Stimulated activated CD4-positive, alpha-beta T cell treated with anti-CD3 and anti-CD28 coated beads, Interleukin-1b, Interleukin-23, amount 100 ng/mL, for 1 hour (primary cell): ENCODE data around the gene SNPH.
"Not testable (repeated sequence)": the region's sequence is repeated elsewhere in the genome, so short reads cannot be mapped to it uniquely, and the experiment has no call there.

Experiments used
- DNase-seq, 2 donors: peaks; one replicate each; pipeline ENCODE4 v3.0.0-alpha.2; 2020; ENCODE audit warnings: low read depth in 2 of 2

Gene SNPH

DNA sequence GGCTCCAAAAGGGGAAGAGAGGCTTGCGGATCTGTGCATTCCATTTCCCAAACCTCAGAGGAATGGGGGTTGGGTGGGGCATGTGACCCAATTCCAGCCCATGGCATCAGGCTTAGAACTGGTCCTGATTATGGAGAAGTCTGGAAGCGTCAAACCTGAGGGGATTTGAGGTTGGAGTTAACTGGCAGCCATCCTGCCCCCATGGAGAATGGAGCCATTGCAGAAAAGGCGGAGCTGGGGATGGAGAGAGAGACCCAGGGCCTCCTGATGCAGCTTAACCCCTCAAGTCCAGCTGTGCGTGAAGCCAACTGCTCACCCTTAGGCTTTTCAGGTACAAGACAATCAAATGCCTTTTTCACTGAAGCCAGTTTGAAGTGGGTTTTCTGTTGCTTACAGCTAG lies 72.7 kb downstream of the SNPH start:
- DNase-seq: no peak

DNA sequence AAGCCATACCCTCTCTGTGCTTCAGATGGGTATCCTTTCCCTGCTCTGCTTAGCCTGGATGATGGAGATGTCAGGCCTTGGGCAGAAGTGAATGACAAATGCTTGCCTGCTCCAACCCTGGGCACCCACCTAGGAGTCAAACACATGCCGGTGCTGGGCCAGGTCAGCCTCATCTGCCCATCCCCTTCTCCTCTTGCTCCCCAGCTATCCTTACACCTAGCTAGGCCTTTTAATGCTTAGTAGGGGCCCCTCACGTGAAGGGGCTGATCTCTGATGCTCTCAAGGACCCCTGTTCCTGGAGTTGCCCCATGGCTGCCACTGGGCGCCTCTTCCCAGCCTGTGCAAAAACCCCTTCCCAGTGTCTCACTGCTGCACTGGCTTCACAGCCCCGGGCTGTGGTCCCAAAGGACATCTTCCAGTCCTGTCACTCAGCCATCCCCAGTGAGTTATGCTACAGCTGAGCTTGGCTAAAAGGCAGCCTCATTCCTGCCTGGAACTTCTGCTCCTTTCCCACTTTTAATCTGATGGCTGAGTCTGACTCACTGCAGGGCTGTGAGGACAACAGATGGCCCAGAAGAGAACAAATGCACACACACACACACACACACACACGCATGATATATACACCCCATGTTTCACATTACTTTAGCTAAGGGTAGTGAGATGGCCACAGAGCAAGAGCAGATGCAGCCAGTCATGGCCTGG lies 75.6 kb downstream of the SNPH start:
- DNase-seq: no peak

DNA sequence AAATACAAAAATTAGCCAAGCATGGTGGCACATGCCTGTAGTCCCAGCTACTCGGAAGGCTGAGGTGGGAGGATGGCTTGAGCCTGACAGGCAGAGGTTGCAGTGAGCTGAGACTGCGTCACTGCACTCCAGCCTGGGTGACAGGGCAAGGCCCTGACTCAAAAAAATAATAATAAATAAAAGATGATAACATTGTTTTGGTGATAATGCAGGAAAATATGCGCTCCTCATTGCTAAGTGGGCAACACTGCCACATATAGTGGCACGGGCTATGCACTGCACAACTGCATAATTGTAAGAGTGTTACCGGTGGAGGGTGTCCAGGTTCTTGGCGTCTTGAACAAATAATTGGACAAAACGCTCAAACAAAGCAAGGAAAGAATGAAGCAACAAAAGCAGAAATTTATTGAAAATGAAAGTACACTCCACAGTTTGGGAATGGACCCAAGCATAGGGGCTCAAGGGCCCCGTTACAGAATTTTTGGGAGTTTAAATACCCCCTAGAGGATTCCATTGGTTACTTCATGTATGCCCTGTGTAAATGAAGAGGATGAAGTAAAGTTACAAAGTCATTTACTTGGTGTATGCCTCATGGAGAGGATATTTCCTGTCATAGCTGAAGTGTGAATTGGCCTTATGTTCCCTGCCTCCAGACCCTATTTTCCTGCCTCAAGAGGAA lies 77.5 kb downstream of the SNPH start:
- not testable (repeated sequence) for DNase-seq

GRCh38 chr20:1345030-1345755 lies 79.1 kb downstream of the SNPH start:
- DNase-seq: no peak

- no peak for DNase-seq
Measured at GRCh38 chr20:1345756-1346093, 79.6 kb downstream of the SNPH start.

GRCh38 chr20:1346315-1346969 lies 80.3 kb downstream of the SNPH start:
- DNase-seq: no peak

DNA sequence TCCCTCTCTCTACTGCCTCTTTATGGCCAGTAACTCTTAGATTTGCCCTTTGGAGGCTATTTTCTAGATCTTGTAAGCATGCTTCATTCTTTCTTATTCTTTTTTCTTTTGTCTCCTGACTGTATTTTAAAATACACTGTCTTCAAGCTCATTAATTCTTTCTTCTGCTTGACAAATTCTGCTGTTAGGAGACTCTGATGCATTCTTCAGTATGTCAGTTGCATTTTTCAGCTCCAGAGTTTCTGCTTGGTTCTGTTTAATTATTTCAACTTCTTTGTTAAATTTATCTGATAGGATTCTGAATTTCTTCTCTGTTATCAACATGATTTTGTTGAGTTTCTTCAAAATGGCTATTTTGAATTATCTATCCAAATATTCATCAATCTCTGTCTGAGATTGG lies 87.9 kb downstream of the SNPH start:
- no peak for DNase-seq

- no peak for DNase-seq
Measured at GRCh38 chr20:1357921-1358671, 92.0 kb downstream of the SNPH start.
